DND-41 (cell line): ENCODE results near the gene STC2.

Experiments
- CTCF ChIP-seq: IDR thresholded peaks from 2 replicates; pipeline ENCODE4 v1.5.1; 2012; ENCODE audit warnings: borderline replicate concordance, low read length, moderate library complexity, mild to moderate bottlenecking; ENCODE audit not compliant: poor library complexity, severe bottlenecking; ENCODE audit errors: extremely low read depth
- EZH2 ChIP-seq: IDR thresholded peaks from 3 replicates; pipeline ENCODE4 v1.6.1; 2012; ENCODE audit warnings: borderline replicate concordance, low read depth, mild to moderate bottlenecking, moderate library complexity, low read length, inconsistent platforms; ENCODE audit not compliant: severe bottlenecking

GRCh38 chr5:173325091-173325698 lies 3.0 kb downstream of the STC2 start:
- TF ChIP-seq CTCF (no peak), EZH2 (no peak)
